Activated CD4-positive, alpha-beta memory T cell treated with anti-CD3 and anti-CD28 coated beads for 36 hours (primary cell): Measurements from ENCODE around the gene ACOT9. TPM values are rescaled to one million over a fixed set of nuclear protein-coding genes. Genes with fewer than 3 reads are reported as not detected.
"Not testable (repeated sequence)": the region's sequence is repeated elsewhere in the genome, so short reads cannot be mapped to it uniquely, and the experiment has no call there.

Source experiments
- CTCF ChIA-PET: fragments of 350-600 bp; sonication (Branson Sonifier 250); formaldehyde crosslinking; loops from one replicate; lab custom pipeline; 2021; ENCODE audit warnings: antibody characterized with exemption, inconsistent platforms; lab: Charles Lee
- POLR2A ChIA-PET: fragments of 350-600 bp; sonication (Branson Sonifier 250); formaldehyde crosslinking; loops from one replicate; lab custom pipeline; 2021; ENCODE audit warnings: antibody characterized with exemption; lab: Charles Lee
- DNase-seq: peaks from one replicate; pipeline ENCODE4 v3.0.0-alpha.2; 2020
- H3K27ac Mint-ChIP-seq: one replicate; pipeline ENCODE4 v1.8.0; 2021; ENCODE audit warnings: mixed read lengths
- H3K27me3 Mint-ChIP-seq: one replicate; pipeline ENCODE4 v1.8.0; 2021; ENCODE audit warnings: mixed read lengths
- H3K36me3 Mint-ChIP-seq: one replicate; pipeline ENCODE4 v1.8.0; 2021; ENCODE audit warnings: mixed read lengths
- H3K4me1 Mint-ChIP-seq: one replicate; pipeline ENCODE4 v1.8.0; 2021; ENCODE audit warnings: low read depth, mixed read lengths
- H3K4me3 Mint-ChIP-seq: one replicate; pipeline ENCODE4 v1.8.0; 2021; ENCODE audit warnings: mild to moderate bottlenecking, mixed read lengths
- H3K9me3 Mint-ChIP-seq: one replicate; pipeline ENCODE4 v1.8.0; 2021; ENCODE audit warnings: mixed read lengths
- intact Hi-C: fragments of 100-400 bp; cut with micrococcal nuclease; formaldehyde crosslinking; loops from one replicate; pipeline ENCODE4 v1.15.1; 2023
- total RNA-seq, 2 experiments: library from RNA; stranded (reverse); gene quantifications; one replicate each; pipeline ENCODE4 v1.2.3, GENCODE V29; 2021

The ACOT9 gene
- total RNA-seq, 2 experiments from 2014 or later = 50.2 to 52.1 TPM

DNA sequence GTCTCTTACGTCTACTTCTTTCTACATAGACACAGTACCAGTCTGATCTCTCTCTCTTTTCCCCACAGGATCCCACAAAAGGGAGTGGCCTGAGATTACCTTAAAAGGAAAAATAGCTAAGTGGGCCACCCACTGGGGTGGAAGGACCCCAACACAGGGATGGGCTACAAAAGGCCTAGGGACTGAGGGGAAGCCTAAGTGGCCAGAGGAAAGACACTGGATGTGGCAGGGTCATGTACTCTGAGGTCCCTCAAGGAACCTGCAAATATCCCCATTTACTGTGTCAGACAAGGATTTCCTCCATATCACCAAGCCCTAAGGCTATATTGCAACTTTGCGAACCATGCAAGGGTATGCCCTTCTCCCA lies 82.3 kb downstream of the ACOT9 start:
- no peaks in the 10 kb centered on the region for H3K9me3 Mint-ChIP-seq

DNA sequence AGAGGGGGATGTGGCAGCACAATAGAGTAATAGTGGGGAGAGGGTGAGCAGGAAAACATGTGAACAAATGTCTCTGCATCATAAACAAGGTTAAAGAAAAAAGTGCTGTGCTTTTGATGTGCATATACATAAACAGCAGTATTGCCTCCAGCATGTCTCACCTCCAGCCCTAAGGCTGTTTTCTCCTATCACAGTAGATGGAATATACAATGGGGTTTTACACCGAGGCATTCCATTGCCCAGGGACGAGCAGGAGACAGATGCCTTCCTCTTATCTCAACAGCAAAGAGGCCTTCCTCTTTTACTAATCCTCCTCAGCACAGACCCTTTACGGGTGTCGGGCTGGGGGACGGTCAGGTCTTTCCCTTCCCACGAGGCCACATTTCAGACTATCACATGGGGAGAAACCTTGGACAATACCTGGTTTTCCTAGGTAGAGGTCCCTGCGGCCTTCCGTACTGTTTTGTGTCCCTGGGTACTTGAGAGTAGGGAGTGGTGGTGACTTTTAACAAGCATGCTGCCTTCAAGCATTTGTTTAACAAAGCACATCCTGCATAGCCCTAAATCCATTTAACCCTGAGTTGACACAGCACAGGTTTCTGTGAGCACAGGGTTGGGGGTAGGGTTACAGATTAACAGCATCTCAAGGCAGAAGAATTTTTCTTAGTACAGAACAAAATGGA lies 82.9 kb downstream of the ACOT9 start:
- H3K27me3 Mint-ChIP-seq, POLR2A ChIA-PET, H3K27ac Mint-ChIP-seq, H3K4me3 Mint-ChIP-seq, DNase-seq, H3K9me3 Mint-ChIP-seq, CTCF ChIA-PET, H3K36me3 Mint-ChIP-seq: not testable (repeated sequence)
- intact Hi-C loops = loop anchor here (10.0 kb wide), 5 partner anchors 395 to 1715 kb away; partner anchors contain the start of genes EIF2S3 and SMS
- peaks cover 22% of the 10 kb centered on the region for H3K4me1 Mint-ChIP-seq

More for the DNA sequence above, 82.3 kb downstream of the ACOT9 start:
- no peaks in the 10 kb centered on the region for H3K27me3 Mint-ChIP-seq
- H3K4me3 Mint-ChIP-seq = no peak overlapping the region
- no peak overlapping the region for H3K27ac Mint-ChIP-seq
- no peaks in the 10 kb centered on the region for H3K36me3 Mint-ChIP-seq
- DNase-seq = no peak
- POLR2A ChIA-PET = no interaction called here
- CTCF ChIA-PET = no interaction called here
- intact Hi-C loops = loop anchor here (10.0 kb wide), 5 partner anchors 394 to 1716 kb away; partner anchors contain the start of genes EIF2S3 and SMS
- peaks cover 23% of the 10 kb centered on the region for H3K4me1 Mint-ChIP-seq

GRCh38 chrX:23659339-23659738 lies 83.7 kb downstream of the ACOT9 start:
- H3K9me3 Mint-ChIP-seq = no peaks in the 10 kb centered on the region
- POLR2A ChIA-PET = no interaction called here

DNA sequence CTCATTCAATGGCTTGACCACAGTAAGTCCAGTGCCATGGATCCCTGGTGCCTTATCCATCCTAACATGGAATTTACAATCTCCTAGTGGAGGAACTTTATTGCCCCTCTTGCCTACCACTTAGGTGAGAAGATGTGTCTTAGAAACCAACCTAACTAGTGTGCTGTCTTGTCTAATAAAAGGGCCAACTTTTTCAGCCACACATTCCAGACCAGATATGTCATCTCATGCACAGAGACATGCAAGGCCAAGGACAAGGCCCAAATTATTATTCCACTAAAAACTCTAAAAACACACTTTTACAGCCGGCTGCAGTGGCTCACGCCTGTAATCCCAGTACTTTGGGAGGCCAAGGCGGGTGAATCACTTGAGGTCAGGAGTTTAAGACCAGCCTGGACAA lies 86.4 kb downstream of the ACOT9 start:
- DNase-seq = no peak
- Mint-ChIP-seq H3K4me3 (no peak overlapping the region), H3K9me3 (no peaks in the 10 kb centered on the region), H3K4me1 (peaks cover 8% of the 10 kb centered on the region), H3K36me3 (no peaks in the 10 kb centered on the region), H3K27ac (no peak overlapping the region), H3K27me3 (no peaks in the 10 kb centered on the region)
- intact Hi-C loops = no loop called here
- ChIA-PET CTCF (no interaction called here), POLR2A (no interaction called here)

More at GRCh38 chrX:23659339-23659738, 83.7 kb downstream of the ACOT9 start:
- no peak overlapping the region for H3K27ac Mint-ChIP-seq
- H3K36me3 Mint-ChIP-seq = no peaks in the 10 kb centered on the region
- H3K27me3 Mint-ChIP-seq = no peaks in the 10 kb centered on the region
- CTCF ChIA-PET = no interaction called here
- intact Hi-C loops = no loop called here
- DNase-seq = no peak
- H3K4me1 Mint-ChIP-seq = peaks cover 22% of the 10 kb centered on the region
- no peak overlapping the region for H3K4me3 Mint-ChIP-seq

GRCh38 chrX:23656091-23656490 lies 87.0 kb downstream of the ACOT9 start:
- no peaks in the 10 kb centered on the region for H3K9me3 Mint-ChIP-seq
- no peaks in the 10 kb centered on the region for H3K27me3 Mint-ChIP-seq
- DNase-seq = no peak
- ChIA-PET CTCF (no interaction called here), POLR2A (no interaction called here)
- intact Hi-C loops = no loop called here
- no peak overlapping the region for H3K4me3 Mint-ChIP-seq
- no peak overlapping the region for H3K27ac Mint-ChIP-seq
- H3K4me1 Mint-ChIP-seq = peaks cover 4% of the 10 kb centered on the region
- no peaks in the 10 kb centered on the region for H3K36me3 Mint-ChIP-seq

Other genes with a start within 250 kb of the ACOT9 start
- gene PRDX4, start 75.8 kb downstream of the ACOT9 start, total RNA-seq = 10 to 100 TPM; 56.0 to 59.8 TPM
- 100 to 1,000 TPM; 205 to 209 TPM for gene SAT1, start 39.9 kb upstream of the ACOT9 start, total RNA-seq
- gene APOO, start 164.7 kb upstream of the ACOT9 start, total RNA-seq = 10 to 100 TPM; 32.8 to 35.0 TPM
- under 1 TPM in 1 of 2 experiments, not detected in 1; 0.17 TPM for gene CXorf58, start 164.7 kb upstream of the ACOT9 start, total RNA-seq